AG09319 (cell line): ENCODE measurements around the gene PCNX3.

Experiments used
- DNase-seq: peaks from one replicate; pipeline ENCODE4 v3.0.0-alpha.2; 2010; ENCODE audit warnings: low read depth; ENCODE audit errors: extremely low read depth
- TF ChIP-seq, protein P1 (sequence below): IDR thresholded peaks from 2 replicates; pipeline ENCODE4 v1.5.1; 2011; ENCODE audit warnings: low read depth, mild to moderate bottlenecking, inconsistent platforms, low read length, moderate library complexity

Gene PCNX3

DNA sequence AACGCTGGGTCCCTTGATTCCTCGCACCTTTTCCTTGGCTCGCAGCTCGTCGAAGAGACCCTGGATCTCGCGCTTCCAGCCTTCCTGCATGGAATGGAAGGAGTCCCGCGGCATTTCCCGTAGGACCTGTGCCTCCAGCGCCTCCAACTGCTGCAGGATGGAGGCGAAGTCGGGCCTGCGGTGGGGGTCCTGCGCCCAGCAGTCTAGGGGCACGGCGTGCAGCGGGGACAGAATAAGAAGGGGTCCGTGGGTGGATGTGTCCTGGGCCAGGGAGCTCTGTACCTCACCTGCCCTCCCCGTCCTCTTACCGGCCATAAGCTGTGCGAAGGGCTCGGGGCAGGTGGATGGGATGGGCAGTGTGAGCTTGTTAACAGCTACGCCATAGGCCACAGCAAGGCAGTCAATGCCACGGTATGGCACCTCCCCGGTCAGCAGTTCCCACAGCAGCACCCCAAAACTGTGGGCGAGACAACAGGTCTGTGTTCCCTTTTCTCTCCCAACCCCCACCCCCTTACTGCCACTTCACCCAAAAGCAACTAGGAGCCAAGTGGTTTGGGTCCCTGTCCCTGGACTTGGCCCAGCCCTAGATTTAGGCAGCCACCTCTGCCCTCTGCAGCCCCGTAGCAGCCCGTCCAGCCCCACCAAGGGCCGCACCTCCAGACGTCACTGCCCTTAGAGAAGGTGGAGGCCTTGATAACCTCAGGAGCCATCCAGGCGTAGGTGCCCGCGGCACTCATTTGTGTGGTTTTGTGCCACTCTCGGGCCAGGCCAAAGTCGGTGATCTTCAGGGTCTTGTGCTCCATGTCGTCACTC, 7.8 kb upstream of the PCNX3 start:
- TF ChIP-seq, protein P1, sequence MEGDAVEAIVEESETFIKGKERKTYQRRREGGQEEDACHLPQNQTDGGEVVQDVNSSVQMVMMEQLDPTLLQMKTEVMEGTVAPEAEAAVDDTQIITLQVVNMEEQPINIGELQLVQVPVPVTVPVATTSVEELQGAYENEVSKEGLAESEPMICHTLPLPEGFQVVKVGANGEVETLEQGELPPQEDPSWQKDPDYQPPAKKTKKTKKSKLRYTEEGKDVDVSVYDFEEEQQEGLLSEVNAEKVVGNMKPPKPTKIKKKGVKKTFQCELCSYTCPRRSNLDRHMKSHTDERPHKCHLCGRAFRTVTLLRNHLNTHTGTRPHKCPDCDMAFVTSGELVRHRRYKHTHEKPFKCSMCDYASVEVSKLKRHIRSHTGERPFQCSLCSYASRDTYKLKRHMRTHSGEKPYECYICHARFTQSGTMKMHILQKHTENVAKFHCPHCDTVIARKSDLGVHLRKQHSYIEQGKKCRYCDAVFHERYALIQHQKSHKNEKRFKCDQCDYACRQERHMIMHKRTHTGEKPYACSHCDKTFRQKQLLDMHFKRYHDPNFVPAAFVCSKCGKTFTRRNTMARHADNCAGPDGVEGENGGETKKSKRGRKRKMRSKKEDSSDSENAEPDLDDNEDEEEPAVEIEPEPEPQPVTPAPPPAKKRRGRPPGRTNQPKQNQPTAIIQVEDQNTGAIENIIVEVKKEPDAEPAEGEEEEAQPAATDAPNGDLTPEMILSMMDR, result no peak
- no peak for DNase-seq

DNA sequence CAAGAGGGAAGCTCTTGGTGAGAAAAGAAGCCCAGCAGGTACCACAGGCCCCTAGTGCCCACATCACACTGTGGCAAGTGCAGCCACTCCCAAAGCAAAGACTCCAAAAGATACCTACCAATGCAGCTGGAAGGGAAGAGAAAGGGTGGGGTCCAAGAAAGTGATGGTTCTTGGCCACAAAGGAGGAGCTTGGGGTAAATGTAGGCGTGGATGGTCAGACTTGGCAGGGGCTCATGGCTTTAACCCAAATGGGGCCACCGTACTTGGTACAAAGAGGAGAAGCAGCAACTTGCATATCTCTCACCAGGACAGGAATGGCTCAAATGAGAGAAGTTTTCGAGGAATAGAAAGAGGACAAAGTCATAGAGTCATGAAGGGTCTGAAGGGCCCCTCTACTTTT, 6.3 kb upstream of the PCNX3 start:
- DNase-seq, result no peak
- TF ChIP-seq, protein P1, result no peak

DNA sequence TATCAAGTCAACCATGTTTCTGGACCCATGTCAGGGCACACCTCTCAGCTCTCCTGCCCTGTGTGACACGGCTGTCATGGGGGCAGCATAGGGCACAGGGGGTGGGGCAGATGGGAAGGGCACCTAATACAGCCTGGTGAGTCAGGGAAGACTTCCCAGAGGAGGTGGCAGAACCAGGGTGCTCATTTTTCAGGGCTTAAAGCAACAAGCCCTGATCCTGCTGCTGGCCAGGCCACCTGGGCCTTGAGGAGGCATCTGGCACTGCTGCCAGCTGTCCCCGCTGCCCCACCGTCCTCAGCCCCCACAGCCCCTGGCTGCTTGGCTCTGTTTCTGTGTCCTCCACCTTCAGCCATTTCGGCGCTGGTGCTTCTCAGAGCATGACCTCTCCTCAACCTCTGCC, 5.9 kb upstream of the PCNX3 start:
- TF ChIP-seq, protein P1, result no peak
- DNase-seq, result no peak

DNA sequence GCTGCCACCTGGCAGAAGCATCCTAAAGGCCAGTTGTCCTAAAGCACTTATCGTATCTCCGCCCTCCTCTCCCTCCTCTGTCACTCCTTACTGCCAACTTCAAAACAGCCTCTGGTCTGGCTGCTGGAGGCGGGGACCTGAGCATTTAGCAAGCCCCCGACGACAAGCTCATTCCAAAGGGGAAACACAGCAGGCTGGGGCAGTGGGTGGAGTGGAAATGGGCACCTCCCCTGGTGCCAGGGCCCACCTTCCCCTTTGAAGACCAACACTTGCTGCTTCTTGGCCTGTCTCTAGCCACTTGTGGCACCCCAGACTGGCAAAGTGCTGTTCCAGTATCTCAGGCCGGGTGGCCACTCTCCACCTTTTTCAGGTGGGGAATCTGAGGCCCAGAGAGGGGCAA, 5.2 kb upstream of the PCNX3 start:
- TF ChIP-seq, protein P1, result no peak
- no peak for DNase-seq

DNA sequence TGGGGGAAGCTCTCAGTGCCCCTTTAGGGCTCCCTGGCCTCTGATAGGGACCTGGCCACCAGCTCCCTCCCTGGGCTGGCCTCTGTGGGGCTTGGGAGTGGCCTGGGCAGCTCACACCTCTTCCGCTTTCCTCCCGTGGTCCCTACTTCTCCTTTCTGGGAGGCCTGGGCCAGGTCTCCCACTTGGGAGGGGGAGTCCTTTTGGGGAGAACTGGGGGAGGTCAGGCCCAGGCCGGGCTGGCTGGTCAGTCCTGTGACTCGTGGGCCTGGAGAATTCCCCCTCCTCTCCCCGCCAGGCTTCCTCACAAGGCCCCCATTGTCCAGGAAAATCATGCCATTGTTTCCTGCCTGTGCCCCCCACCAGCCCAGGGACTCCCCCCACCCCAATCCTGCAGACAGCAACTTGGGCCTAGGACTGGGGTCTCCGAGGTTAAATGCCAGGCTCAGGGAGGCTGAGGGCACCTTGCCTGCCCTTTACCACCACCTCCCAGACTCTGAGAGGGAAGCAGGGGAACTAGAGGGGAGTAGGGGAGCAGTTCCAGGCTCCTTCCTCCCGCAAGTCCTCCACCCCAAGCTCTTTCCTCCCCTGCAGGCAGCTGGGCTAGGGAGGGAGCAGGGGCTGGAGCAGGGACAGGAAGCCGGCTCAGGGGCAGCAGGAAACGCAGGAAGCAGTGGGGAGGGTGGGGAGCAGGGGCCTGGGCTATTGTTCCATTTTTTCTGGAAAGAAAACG, 4.4 kb upstream of the PCNX3 start:
- TF ChIP-seq, protein P1, result no peak
- DNase-seq, result no peak

DNA sequence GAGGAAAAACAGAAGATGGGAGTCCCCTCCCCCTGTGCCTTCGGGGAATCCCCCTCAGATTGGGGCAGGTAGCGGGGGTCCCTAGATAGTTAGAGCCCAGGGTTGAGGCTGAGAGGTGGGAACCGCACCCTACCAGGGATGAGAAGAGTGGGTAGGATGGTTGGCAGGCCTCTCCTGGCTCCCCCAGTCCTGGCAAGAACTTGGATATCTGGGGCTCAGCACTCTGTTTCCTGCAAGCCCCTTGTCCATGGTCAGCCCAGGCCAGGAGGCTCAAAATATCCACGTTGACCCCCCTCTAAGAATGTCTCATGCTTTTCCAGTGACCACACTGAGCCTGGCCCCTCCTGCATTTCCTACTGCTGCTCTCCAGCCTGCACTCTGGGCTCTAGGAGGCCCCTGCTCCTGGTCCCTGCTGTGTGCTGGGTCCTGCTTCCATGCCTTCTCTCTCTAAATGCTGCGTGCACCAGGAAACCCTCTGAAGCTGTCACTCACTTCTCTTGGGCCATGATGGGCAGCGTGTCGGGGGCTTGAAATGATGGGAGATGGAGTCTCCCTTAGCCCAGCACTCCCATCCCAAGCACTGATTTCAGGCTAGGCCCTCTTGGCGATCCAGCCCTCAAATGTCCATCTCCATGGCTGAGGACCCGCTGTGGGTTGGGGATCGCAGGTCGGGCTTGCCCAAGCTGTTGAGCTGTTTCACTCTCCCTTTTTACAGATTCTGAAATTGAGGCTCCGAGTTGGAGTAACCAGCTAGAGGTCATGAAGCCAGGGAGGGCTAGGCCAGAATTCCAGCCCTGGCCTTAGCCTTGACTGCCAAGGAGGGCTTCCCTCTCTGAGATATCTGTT, 3.6 kb upstream of the PCNX3 start:
- DNase-seq, result no peak
- TF ChIP-seq, protein P1, result no peak
